SK-N-SH (cell line): ENCODE data around the gene ZNF280C. TPM values are rescaled to one million over a fixed set of nuclear protein-coding genes. Genes with fewer than 3 reads are reported as not detected.

Experiments
- CTCF ChIA-PET: fragments of 300-600, 350-600 bp; formaldehyde crosslinking; extraction: SDS; loops from one replicate; lab custom pipeline; 2021; lab: Yijun Ruan, JAX
- POLR2A ChIA-PET: fragments of 350-600 bp; sonication (Branson Sonifier 250); formaldehyde crosslinking; extraction: SDS; loops from one replicate; lab custom pipeline; 2020; ENCODE audit warnings: antibody characterized with exemption, inconsistent platforms; lab: Yijun Ruan, JAX
- DNase-seq: peaks from one replicate; pipeline ENCODE4 v3.0.0; 2012
- H2AFZ ChIP-seq: fragments of 200-600 bp; sonication (generic); 2 replicates; pipeline ENCODE4 v1.8.1; 2016; ENCODE audit warnings: antibody characterized with exemption, mild to moderate bottlenecking, low read depth
- H3F3A ChIP-seq: fragments of 200-600 bp; sonication (generic); replicated peaks from 2 replicates; pipeline ENCODE3; 2016; ENCODE audit warnings: antibody characterized with exemption, mild to moderate bottlenecking; ENCODE audit not compliant: insufficient read depth
- H3K27ac ChIP-seq, 2 experiments: fragments of 200-500 bp in 1 of 2; fragments of 200-600 bp in 1 of 2; sonication (Bioruptor generic) in 1 of 2; sonication (generic), shearing (Covaris generic) in 1 of 2; 2 replicates each; pipeline versions ENCODE4 v1.5.1 to v1.6.1; 2014 to 2016; ENCODE audit warnings: low read depth in 2 of 2, inconsistent platforms in 1 of 2, low read length in 1 of 2, mild to moderate bottlenecking in 1 of 2, mixed read lengths in 1 of 2
- H3K27me3 ChIP-seq: fragments of 200-600 bp; sonication (generic), shearing (Covaris generic); 2 replicates; pipeline ENCODE4 v1.6.1; 2016; ENCODE audit warnings: mixed run types; ENCODE audit not compliant: insufficient read depth
- H3K36me3 ChIP-seq, 2 experiments: fragments of 200-500 bp in 1 of 2; fragments of 200-600 bp in 1 of 2; sonication (Bioruptor generic) in 1 of 2; sonication (generic) in 1 of 2; replicated peaks in 1 of 2; 2 replicates each; pipeline versions ENCODE3 to v1.5.1; 2014 to 2016; ENCODE audit warnings: low read length in 1 of 2, mild to moderate bottlenecking in 1 of 2; ENCODE audit not compliant: insufficient read depth in 2 of 2, control insufficient read depth in 1 of 2
- H3K4me1 ChIP-seq, 2 experiments: fragments of 200-500 bp in 1 of 2; fragments of 200-600 bp in 1 of 2; sonication (Bioruptor generic) in 1 of 2; sonication (generic), shearing (Covaris generic) in 1 of 2; 2 replicates each; pipeline versions ENCODE4 v1.5.1 to v1.6.1; 2014 to 2016; ENCODE audit warnings: low read depth in 1 of 2, low read length in 1 of 2, mixed run types in 1 of 2; ENCODE audit not compliant: insufficient read depth in 2 of 2, control insufficient read depth in 1 of 2
- H3K4me2 ChIP-seq: fragments of 200-600 bp; sonication (generic), shearing (Covaris generic); 2 replicates; pipeline ENCODE4 v1.6.1; 2017; ENCODE audit warnings: mixed run types
- H3K4me3 ChIP-seq, 2 experiments: fragments of 200-500 bp in 1 of 2; fragments of 200-600 bp in 1 of 2; sonication (Bioruptor generic) in 1 of 2; sonication (generic), shearing (Covaris generic) in 1 of 2; 2 replicates each; pipeline versions ENCODE4 v1.5.1 to v1.8.1; 2014 to 2016; ENCODE audit warnings: low read depth in 2 of 2, inconsistent platforms in 1 of 2, low read length in 1 of 2, mild to moderate bottlenecking in 1 of 2, mixed read lengths in 1 of 2, moderate library complexity in 1 of 2
- H3K79me2 ChIP-seq: fragments of 200-600 bp; sonication (generic); 2 replicates; pipeline ENCODE4 v1.8.1; 2017; ENCODE audit warnings: mild to moderate bottlenecking; ENCODE audit not compliant: insufficient read depth
- H3K9ac ChIP-seq: fragments of 200-600 bp; sonication (generic); 2 replicates; pipeline ENCODE4 v1.6.1; 2017; ENCODE audit warnings: mixed run types
- H3K9me2 ChIP-seq: fragments of 200-600 bp; sonication (generic); 2 replicates; pipeline ENCODE4 v1.6.1; 2017; ENCODE audit warnings: mixed run types
- H3K9me3 ChIP-seq: fragments of 200-600 bp; sonication (generic); 2 replicates; pipeline ENCODE4 v1.6.1; 2017; ENCODE audit warnings: mixed run types, mild to moderate bottlenecking, moderate library complexity
- H4K20me1 ChIP-seq: fragments of 200-600 bp; sonication (generic); 2 replicates; pipeline ENCODE4 v1.6.1; 2017; ENCODE audit warnings: mild to moderate bottlenecking, mixed run types; ENCODE audit not compliant: insufficient read depth
- CHD2 ChIP-seq: fragments of 150-350 bp; IDR thresholded peaks from 2 replicates; pipeline ENCODE4 v1.6.1; 2018; ENCODE audit warnings: low read length; ENCODE audit not compliant: partially characterized antibody
- ELF1 ChIP-seq: IDR thresholded peaks from 2 replicates; pipeline ENCODE4 v1.4.0; 2012
- EP300 ChIP-seq, 2 experiments: IDR thresholded peaks; 2 replicates each; pipeline versions ENCODE4 v1.4.0 to v1.6.1; 2012; ENCODE audit warnings: borderline replicate concordance in 1 of 2, low read depth in 1 of 2, low read length in 1 of 2
- FOXM1 ChIP-seq: IDR thresholded peaks from 2 replicates; pipeline ENCODE4 v1.4.0; 2012; ENCODE audit warnings: low read depth, mild to moderate bottlenecking
- MEF2A ChIP-seq: IDR thresholded peaks from 2 replicates; pipeline ENCODE4 v1.4.0; 2012; ENCODE audit warnings: low read depth, borderline replicate concordance
- NFIC ChIP-seq: IDR thresholded peaks from 2 replicates; pipeline ENCODE4 v1.4.0; 2012; ENCODE audit warnings: borderline replicate concordance
- POLR2AphosphoS5 ChIP-seq: IDR thresholded peaks from 2 replicates; pipeline ENCODE4 v1.6.1; 2012; ENCODE audit warnings: low read depth, low read length
- RAD21 ChIP-seq: IDR thresholded peaks from 2 replicates; pipeline ENCODE4 v1.6.1; 2012; ENCODE audit warnings: mild to moderate bottlenecking, low read length
- RXRA ChIP-seq: IDR thresholded peaks from 2 replicates; pipeline ENCODE4 v1.4.0; 2012; ENCODE audit warnings: low read depth, mild to moderate bottlenecking, borderline replicate concordance
- SIN3A ChIP-seq: IDR thresholded peaks from 2 replicates; pipeline ENCODE4 v1.6.1; 2012; ENCODE audit warnings: low read depth, mild to moderate bottlenecking, low read length, moderate library complexity, borderline replicate concordance
- TCF12 ChIP-seq: IDR thresholded peaks from 2 replicates; pipeline ENCODE4 v1.4.0; 2012
- YY1 ChIP-seq: IDR thresholded peaks from 2 replicates; pipeline ENCODE4 v1.4.0; 2012; ENCODE audit warnings: low read depth, mild to moderate bottlenecking
- WGBS: methylation state at CpG from one replicate; pipeline ENCODE4 v1.1.6; 2017; ENCODE audit warnings: low lambda C conversion rate; 5-methylcytosine and 5-hydroxymethylcytosine counted together
- polyA plus RNA-seq, 3 experiments: library from polyadenylated mRNA; depleted of rRNA; stranded (reverse); fragments of >200 nt; gene quantifications; 2 replicates each; pipeline ENCODE4 v1.2.3, GENCODE V29; 2012
- TF ChIP-seq, protein P1 (sequence below): fragments of 150-350 bp; IDR thresholded peaks from 2 replicates; pipeline ENCODE4 v1.6.1; 2016; ENCODE audit warnings: mild to moderate bottlenecking, low read depth, low read length

The ZNF280C gene
- polyA plus RNA-seq, 1 of the 3 experiments (the other 2 are of a cell fraction), result 2.7 TPM

- Histone ChIP-seq H3K4me2 (no peak overlapping the region), H3K9ac (no peak overlapping the region), H2AFZ (no peak overlapping the region), H3K9me2 (no peaks in the 10 kb centered on the region), H3K27ac (no peak overlapping the region), H3K4me1 (peaks cover 0 to 8% of the 10 kb centered on the region in 2 experiments; a peak in 2 of 4 replicates), H3K36me3 (peaks cover 0 to 9% of the 10 kb centered on the region in 2 experiments), H3F3A (no peaks in the 10 kb centered on the region), H3K9me3 (no peaks in the 10 kb centered on the region), H3K79me2 (peaks cover 59% of the 10 kb centered on the region), H3K4me3 (no peak overlapping the region), H4K20me1 (no peaks in the 10 kb centered on the region), H3K27me3 (no peaks in the 10 kb centered on the region)
- TF ChIP-seq NFIC (no peak), SIN3A (no peak), POLR2AphosphoS5 (no peak)
- CTCF ChIA-PET, result interaction anchor here (1.5 kb wide), 1 partner anchor 15 kb away, joined by 3 read pairs; no protein-coding TSS in a partner anchor
- 57% methylated on average over 3 of the region's 3 CpGs for WGBS
- POLR2A ChIA-PET, result no interaction called here
- DNase-seq, result no peak
Observed at GRCh38 chrX:130262231-130262630, 6.5 kb downstream of the ZNF280C start.

DNA sequence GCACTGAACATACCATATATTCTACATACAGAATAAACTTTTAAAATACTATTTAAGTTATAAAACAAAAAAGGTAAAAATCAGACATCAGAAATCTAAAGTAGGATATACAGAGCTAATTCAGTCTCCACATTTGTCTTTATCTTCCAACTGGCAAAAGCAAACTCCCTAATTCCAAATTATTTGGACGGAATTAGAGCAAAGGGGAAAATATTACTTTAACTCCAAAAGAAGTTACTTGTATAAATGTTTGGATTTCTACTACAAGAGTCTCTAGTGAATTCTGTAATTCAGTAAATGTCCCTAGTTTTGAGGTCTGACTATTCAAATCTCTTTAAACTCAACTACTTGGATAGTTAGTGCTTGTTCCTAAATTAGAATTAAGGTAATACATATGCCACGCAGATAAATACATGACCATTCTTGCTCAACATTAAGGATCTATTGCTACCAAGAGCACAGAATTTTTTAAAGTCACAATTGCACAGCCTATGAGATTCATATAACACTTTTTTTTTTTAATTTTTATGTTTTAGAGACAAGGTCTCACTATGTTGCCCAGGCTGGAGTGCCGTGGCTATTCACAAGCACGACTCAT, 7.3 kb downstream of the ZNF280C start:
- no peak overlapping the region for H3K4me3 ChIP-seq
- H3K9me2 ChIP-seq, result no peaks in the 10 kb centered on the region
- no peaks in the 10 kb centered on the region for H3K27me3 ChIP-seq
- no peak overlapping the region for H2AFZ ChIP-seq
- no peaks in the 10 kb centered on the region for H3K9me3 ChIP-seq
- peaks cover 0 to 9% of the 10 kb centered on the region in 2 experiments for H3K36me3 ChIP-seq
- no peaks in the 10 kb centered on the region for H3F3A ChIP-seq
- H3K9ac ChIP-seq, result no peak overlapping the region
- H3K4me1 ChIP-seq, result peaks cover 0 to 3% of the 10 kb centered on the region in 2 experiments; a peak in 2 of 4 replicates
- H3K4me2 ChIP-seq, result no peak overlapping the region
- DNase-seq, result no peak
- WGBS, result 50% methylated on average over 4 of the region's 4 CpGs
- CTCF ChIA-PET, result interaction anchor here (1.5 kb wide), 1 partner anchor 14 kb away, joined by 3 read pairs; no protein-coding TSS in a partner anchor
- peaks cover 51% of the 10 kb centered on the region for H3K79me2 ChIP-seq
- TF ChIP-seq RAD21, result no peak
- TF ChIP-seq NFIC, result no peak
- no peak for TF ChIP-seq EP300 (IDR thresholded peaks at IDR 0.05; ENCODE audit: borderline replicate concordance in 1 of 2, low read depth in 1 of 2, low read length in 1 of 2)
- no peak for TF ChIP-seq RXRA
- TF ChIP-seq FOXM1, result no peak
- TF ChIP-seq, protein P1, sequence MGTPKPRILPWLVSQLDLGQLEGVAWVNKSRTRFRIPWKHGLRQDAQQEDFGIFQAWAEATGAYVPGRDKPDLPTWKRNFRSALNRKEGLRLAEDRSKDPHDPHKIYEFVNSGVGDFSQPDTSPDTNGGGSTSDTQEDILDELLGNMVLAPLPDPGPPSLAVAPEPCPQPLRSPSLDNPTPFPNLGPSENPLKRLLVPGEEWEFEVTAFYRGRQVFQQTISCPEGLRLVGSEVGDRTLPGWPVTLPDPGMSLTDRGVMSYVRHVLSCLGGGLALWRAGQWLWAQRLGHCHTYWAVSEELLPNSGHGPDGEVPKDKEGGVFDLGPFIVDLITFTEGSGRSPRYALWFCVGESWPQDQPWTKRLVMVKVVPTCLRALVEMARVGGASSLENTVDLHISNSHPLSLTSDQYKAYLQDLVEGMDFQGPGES, result no peak
- TF ChIP-seq TCF12, result no peak
- no peak for TF ChIP-seq ELF1
- TF ChIP-seq MEF2A, result no peak
- TF ChIP-seq CHD2, result no peak
- TF ChIP-seq YY1, result no peak
- TF ChIP-seq, all 33 proteins: peak for 0
- H3K27ac ChIP-seq, result no peak overlapping the region
- H4K20me1 ChIP-seq, result no peaks in the 10 kb centered on the region
- POLR2A ChIA-PET, result no interaction called here
